Measurements from ENCODE around the gene EXOC2.

Gene EXOC2

GRCh38 chr6:703552-703951 lies 10.6 kb upstream of the EXOC2 start:
- TF ChIP-seq EP300 (IDR thresholded peaks at IDR 0.05; ENCODE audit: borderline replicate concordance) (no peak), TAF1 (IDR thresholded peaks at IDR 0.05; ENCODE audit: low read depth) (no peak), YY1 (IDR thresholded peaks at IDR 0.05; ENCODE audit: low read depth) (no peak), USF1 (IDR thresholded peaks at IDR 0.05) (no peak), NFIC (IDR thresholded peaks at IDR 0.05) (no peak), TCF12 (IDR thresholded peaks at IDR 0.05; ENCODE audit: low read depth) (no peak), MAX (IDR thresholded peaks at IDR 0.05) (no peak), EGR1 (IDR thresholded peaks at IDR 0.05) (no peak), TEAD4 (IDR thresholded peaks at IDR 0.05) (no peak), ZBTB7A (IDR thresholded peaks at IDR 0.05; ENCODE audit: low read depth) (no peak), RAD21 (IDR thresholded peaks at IDR 0.05; ENCODE audit: low read depth) (no peak), FOXM1 (IDR thresholded peaks at IDR 0.05; ENCODE audit: borderline replicate concordance, low read depth) (no peak)

- TF ChIP-seq MAX (IDR thresholded peaks at IDR 0.05): no peak
- TF ChIP-seq CREB1 (IDR thresholded peaks at IDR 0.05; ENCODE audit: low read depth): no peak
- no peak for TF ChIP-seq TEAD4 (IDR thresholded peaks at IDR 0.05)
These were observed 9.0 kb upstream of the EXOC2 start for GRCh38 chr6:701700-702479.

- no peak for TF ChIP-seq REST (IDR thresholded peaks at IDR 0.05; ENCODE audit: low read depth)
- TF ChIP-seq EP300 (IDR thresholded peaks at IDR 0.05; ENCODE audit: borderline replicate concordance): no peak
- no peak for TF ChIP-seq NFIC (IDR thresholded peaks at IDR 0.05)
- no peak for TF ChIP-seq FOXM1 (IDR thresholded peaks at IDR 0.05; ENCODE audit: borderline replicate concordance, low read depth)
- no peak for TF ChIP-seq ZBTB7A (IDR thresholded peaks at IDR 0.05; ENCODE audit: low read depth)
- no peak for TF ChIP-seq TCF12 (IDR thresholded peaks at IDR 0.05; ENCODE audit: low read depth)
- TF ChIP-seq USF1 (IDR thresholded peaks at IDR 0.05): no peak
- TF ChIP-seq EGR1 (IDR thresholded peaks at IDR 0.05): no peak
- TF ChIP-seq CREB1 (IDR thresholded peaks at IDR 0.05; ENCODE audit: low read depth): no peak
- TF ChIP-seq MAX (IDR thresholded peaks at IDR 0.05): no peak
- no peak for TF ChIP-seq RAD21 (IDR thresholded peaks at IDR 0.05; ENCODE audit: low read depth)
- TF ChIP-seq TAF1 (IDR thresholded peaks at IDR 0.05; ENCODE audit: low read depth): no peak
- TF ChIP-seq CEBPB (IDR thresholded peaks at IDR 0.05): no peak
- no peak for TF ChIP-seq YY1 (IDR thresholded peaks at IDR 0.05; ENCODE audit: low read depth)
- TF ChIP-seq TEAD4 (IDR thresholded peaks at IDR 0.05): no peak
These were observed 8.3 kb upstream of the EXOC2 start for GRCh38 chr6:701215-701614.

GRCh38 chr6:700490-700889 lies 7.6 kb upstream of the EXOC2 start:
- no peak for TF ChIP-seq YY1 (IDR thresholded peaks at IDR 0.05; ENCODE audit: low read depth)
- TF ChIP-seq TCF12 (IDR thresholded peaks at IDR 0.05; ENCODE audit: low read depth): no peak
- no peak for TF ChIP-seq RAD21 (IDR thresholded peaks at IDR 0.05; ENCODE audit: low read depth)
- no peak for TF ChIP-seq CEBPB (IDR thresholded peaks at IDR 0.05)
- TF ChIP-seq CREB1 (IDR thresholded peaks at IDR 0.05; ENCODE audit: low read depth): no peak
- no peak for TF ChIP-seq FOXM1 (IDR thresholded peaks at IDR 0.05; ENCODE audit: borderline replicate concordance, low read depth)
- no peak for TF ChIP-seq TAF1 (IDR thresholded peaks at IDR 0.05; ENCODE audit: low read depth)
- TF ChIP-seq NFIC (IDR thresholded peaks at IDR 0.05): no peak
- no peak for TF ChIP-seq EP300 (IDR thresholded peaks at IDR 0.05; ENCODE audit: borderline replicate concordance)
- no peak for TF ChIP-seq REST (IDR thresholded peaks at IDR 0.05; ENCODE audit: low read depth)
- no peak for TF ChIP-seq ZBTB7A (IDR thresholded peaks at IDR 0.05; ENCODE audit: low read depth)
- TF ChIP-seq USF1 (IDR thresholded peaks at IDR 0.05): no peak
- TF ChIP-seq TEAD4 (IDR thresholded peaks at IDR 0.05): no peak

GRCh38 chr6:699319-699718 lies 6.4 kb upstream of the EXOC2 start:
- TF ChIP-seq NFIC (IDR thresholded peaks at IDR 0.05): no peak
- no peak for TF ChIP-seq CREB1 (IDR thresholded peaks at IDR 0.05; ENCODE audit: low read depth)
- TF ChIP-seq TEAD4 (IDR thresholded peaks at IDR 0.05): no peak
- TF ChIP-seq REST (IDR thresholded peaks at IDR 0.05; ENCODE audit: low read depth): no peak
- TF ChIP-seq FOXM1 (IDR thresholded peaks at IDR 0.05; ENCODE audit: borderline replicate concordance, low read depth): no peak
- TF ChIP-seq RAD21 (IDR thresholded peaks at IDR 0.05; ENCODE audit: low read depth): no peak
- no peak for TF ChIP-seq EP300 (IDR thresholded peaks at IDR 0.05; ENCODE audit: borderline replicate concordance)
- TF ChIP-seq YY1 (IDR thresholded peaks at IDR 0.05; ENCODE audit: low read depth): no peak
- no peak for TF ChIP-seq ZBTB7A (IDR thresholded peaks at IDR 0.05; ENCODE audit: low read depth)
- TF ChIP-seq TCF12 (IDR thresholded peaks at IDR 0.05; ENCODE audit: low read depth): no peak
- TF ChIP-seq CEBPB (IDR thresholded peaks at IDR 0.05): no peak
- no peak for TF ChIP-seq TAF1 (IDR thresholded peaks at IDR 0.05; ENCODE audit: low read depth)
- TF ChIP-seq MAX (IDR thresholded peaks at IDR 0.05): no peak
- TF ChIP-seq EGR1 (IDR thresholded peaks at IDR 0.05): no peak
- TF ChIP-seq USF1 (IDR thresholded peaks at IDR 0.05): no peak
